Measurements from ENCODE around the gene OARD1.

GRCh38 chr6:41056768-41057490, 15.2 kb downstream of the OARD1 start:
- TF ChIP-seq ATF2 (IDR thresholded peaks at IDR 0.05; ENCODE audit: low read length), result no peak
- TF ChIP-seq RFX5 (IDR thresholded peaks at IDR 0.05; ENCODE audit: borderline replicate concordance, low read depth, low read length), result no peak
- TF ChIP-seq JUND (IDR thresholded peaks at IDR 0.05; ENCODE audit: low read length), result no peak
